GM12873 (cell line): ENCODE measurements around the gene BID.

Experiments
- CTCF ChIP-seq: IDR thresholded peaks from 2 replicates; pipeline ENCODE4 v1.5.1; 2012; ENCODE audit warnings: low read depth, mild to moderate bottlenecking, moderate library complexity, low read length, control low read depth; ENCODE audit not compliant: insufficient read depth; ENCODE audit errors: missing control alignments

Gene BID

DNA sequence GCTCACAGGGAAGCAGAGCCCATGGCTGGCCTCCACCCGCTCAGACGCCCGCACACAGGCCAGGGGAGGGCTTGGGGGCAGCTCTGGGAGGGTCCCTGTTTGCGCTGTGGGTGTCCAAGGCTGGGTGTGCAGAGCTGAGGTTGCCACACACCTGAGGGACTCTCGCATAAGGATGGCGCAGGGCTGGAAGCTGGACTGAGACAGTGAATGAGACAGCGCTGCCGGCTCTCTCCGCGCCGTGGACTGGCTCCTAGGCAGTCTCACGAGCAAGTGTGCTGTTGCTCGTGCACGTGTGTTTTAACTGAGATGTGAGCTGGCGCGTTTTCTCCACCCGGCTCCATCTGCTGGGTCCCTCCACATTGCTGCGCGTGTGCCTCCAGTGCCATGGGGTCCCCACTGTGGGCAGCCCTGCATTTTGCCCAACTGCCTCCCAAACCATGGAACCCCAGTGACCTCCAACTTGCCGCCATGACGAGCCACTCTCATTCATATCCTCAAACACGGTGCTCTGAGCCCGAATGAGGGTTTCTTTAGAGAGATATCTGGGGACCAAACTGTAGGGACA lies 4.2 kb upstream of the BID start:
- no peak for TF ChIP-seq CTCF

- TF ChIP-seq CTCF = no peak
Observed at GRCh38 chr22:17777717-17778044, 3.4 kb upstream of the BID start.

DNA sequence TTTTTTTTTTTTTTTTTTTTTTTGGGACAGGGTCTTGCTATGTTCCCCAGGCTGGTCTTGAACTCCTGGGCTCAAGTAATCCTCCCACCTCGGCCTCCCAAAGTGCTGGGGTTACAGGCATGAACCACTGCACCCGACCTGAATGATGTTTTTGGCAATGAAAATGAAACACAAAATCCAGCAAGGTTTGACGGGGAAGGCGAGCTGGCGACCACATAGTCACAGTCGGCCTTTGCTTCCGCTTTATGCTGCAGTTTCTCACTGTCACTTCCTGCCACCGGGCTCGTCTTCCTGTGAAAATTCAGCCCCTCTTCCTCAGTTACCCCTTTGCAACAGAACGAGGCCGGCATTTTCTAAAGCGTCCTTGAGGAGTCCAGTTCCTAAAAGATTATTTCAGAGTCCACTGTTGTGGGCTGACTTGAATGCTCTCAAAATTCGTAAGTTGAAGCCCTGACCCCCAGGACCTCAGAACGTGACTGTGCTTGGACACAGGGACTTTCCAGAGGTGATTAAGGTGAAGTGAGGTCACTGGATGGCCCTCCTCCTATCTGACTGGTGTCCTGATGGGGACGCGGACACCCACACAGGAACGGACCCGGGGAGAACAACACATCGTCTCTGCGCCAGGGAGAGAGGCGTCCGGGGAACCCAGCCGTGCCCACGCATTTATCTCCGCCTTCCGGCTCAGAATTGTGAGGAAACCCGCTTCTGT lies 2.9 kb upstream of the BID start:
- no peak for TF ChIP-seq CTCF

- TF ChIP-seq CTCF = no peak
Observed at GRCh38 chr22:17775781-17776465, 1.7 kb upstream of the BID start.

DNA sequence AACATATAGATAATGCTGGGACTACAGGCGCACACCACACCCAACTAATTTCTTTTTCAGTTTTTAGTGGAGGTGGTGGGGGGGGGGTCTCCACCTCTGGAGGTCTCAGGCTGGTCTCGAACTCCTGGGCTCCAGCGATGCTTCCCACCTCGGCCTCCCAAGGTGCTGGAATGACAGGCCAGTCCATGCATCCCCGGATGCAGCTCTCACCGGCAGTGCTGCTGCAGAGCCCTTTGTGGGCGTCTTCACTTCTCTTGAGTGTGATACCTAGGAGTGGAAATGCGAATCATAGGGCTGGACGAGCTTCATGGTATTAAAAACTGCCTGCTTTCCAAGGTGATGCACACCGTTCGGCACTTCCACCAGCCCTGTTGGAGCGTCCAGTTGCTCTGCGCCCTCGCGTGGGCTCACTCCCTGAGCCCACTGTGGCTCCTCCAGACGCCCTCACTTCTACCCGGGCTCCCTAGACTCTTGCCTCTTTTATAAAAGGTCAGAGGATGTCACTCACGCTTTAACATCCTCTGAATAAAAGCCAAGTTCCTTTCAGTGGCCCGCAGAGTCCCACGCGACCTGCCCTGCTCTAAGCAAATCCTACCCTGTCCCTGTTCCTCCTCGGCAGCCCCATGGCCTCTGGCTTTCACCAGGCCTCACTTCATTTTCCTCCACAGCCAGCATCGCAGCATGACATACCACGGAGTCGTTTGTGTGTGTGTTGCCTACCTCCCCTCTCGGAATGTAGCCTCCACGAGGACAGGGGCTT lies 837 bp upstream of the BID start:
- no peak for TF ChIP-seq CTCF

- no peak for TF ChIP-seq CTCF
Observed at GRCh38 chr22:17773606-17774205, 563 bp downstream of the BID start.

- no peak for TF ChIP-seq CTCF
Observed at GRCh38 chr22:17772958-17773605, 1.2 kb downstream of the BID start.
